ENCODE measurements around the gene FGF5.
"Not testable (repeated sequence)": the region's sequence is repeated elsewhere in the genome, so short reads cannot be mapped to it uniquely, and the experiment has no call there.

The FGF5 gene

GRCh38 chr4:80266253-80266901 is at the start of gene FGF5:
Gene FGF5, plus strand, starts transcription at chr4:80266664. Its CDS starts 161 bp downstream, at chr4:80266825.
- peak; percentile 41 for DNase-seq

- DNase-seq: no peak
Measured at GRCh38 chr4:80219301-80220025, 47.0 kb upstream of the FGF5 start.

- DNase-seq: no peak
Measured at GRCh38 chr4:80220711-80221110, 45.8 kb upstream of the FGF5 start.

- DNase-seq: peak; percentile 70
Measured at GRCh38 chr4:80221161-80221560, 45.3 kb upstream of the FGF5 start.

- DNase-seq: peak; percentile 17
Measured at GRCh38 chr4:80225595-80225994, 40.9 kb upstream of the FGF5 start.

- no peak for DNase-seq
Measured at GRCh38 chr4:80226094-80226493, 40.4 kb upstream of the FGF5 start.

- DNase-seq: no peak
Measured at GRCh38 chr4:80228460-80228859, 38.0 kb upstream of the FGF5 start.

- no peak for DNase-seq
Measured at GRCh38 chr4:80229128-80229527, 37.3 kb upstream of the FGF5 start.

GRCh38 chr4:80229590-80229989 is 36.9 kb upstream of the FGF5 start:
- no peak for DNase-seq

GRCh38 chr4:80231180-80231579 is 35.3 kb upstream of the FGF5 start:
- no peak for DNase-seq

- DNase-seq: no peak
Measured at GRCh38 chr4:80232707-80233370, 33.6 kb upstream of the FGF5 start.

GRCh38 chr4:80233390-80233789 is 33.1 kb upstream of the FGF5 start:
- DNase-seq: no peak

- DNase-seq: no peak
Measured at GRCh38 chr4:80235451-80235850, 31.0 kb upstream of the FGF5 start.

- DNase-seq: no peak
Measured at GRCh38 chr4:80237992-80238391, 28.5 kb upstream of the FGF5 start.

- no peak for DNase-seq
Measured at GRCh38 chr4:80239480-80240150, 26.8 kb upstream of the FGF5 start.

GRCh38 chr4:80240976-80241375 is 25.5 kb upstream of the FGF5 start:
- DNase-seq: no peak

- no peak for DNase-seq
Measured at GRCh38 chr4:80243274-80244018, 23.0 kb upstream of the FGF5 start.

- DNase-seq: not testable (repeated sequence)
Measured at GRCh38 chr4:80247484-80247883, 19.0 kb upstream of the FGF5 start.

- no peak for DNase-seq
Measured at GRCh38 chr4:80249144-80249543, 17.3 kb upstream of the FGF5 start.

- DNase-seq: peak; percentile 35
Measured at GRCh38 chr4:80252427-80252826, 14.0 kb upstream of the FGF5 start.

- DNase-seq: no peak
Measured at GRCh38 chr4:80252953-80253352, 13.5 kb upstream of the FGF5 start.

GRCh38 chr4:80253510-80253909 is 13.0 kb upstream of the FGF5 start:
- DNase-seq: peak; percentile 80

GRCh38 chr4:80254114-80254513 is 12.3 kb upstream of the FGF5 start:
- no peak for DNase-seq

All from hematopoietic multipotent progenitor cell treated with erythropoietin and hydrocortisone succinate and interleukin-3 and kit ligand, for 4 days (in vitro differentiated cells).